H9 (cell line): Measurements from ENCODE around the gene SORCS2. TPM values are rescaled to one million over a fixed set of nuclear protein-coding genes. Genes with fewer than 3 reads are reported as not detected.

Source experiments
- DNase-seq: peaks from one replicate; pipeline ENCODE4 v3.0.0-alpha.2; 2017
- H2AFZ ChIP-seq: one replicate; pipeline ENCODE4 v1.6.1; 2013; ENCODE audit warnings: mild to moderate bottlenecking, low read length, control low read depth, moderate library complexity
- H2AK5ac ChIP-seq: 2 replicates; pipeline ENCODE4 v1.6.1; 2013; ENCODE audit warnings: low read length, control low read depth, mixed read lengths; ENCODE audit not compliant: insufficient read length
- H2BK120ac ChIP-seq: one replicate; pipeline ENCODE4 v1.6.1; 2013; ENCODE audit warnings: low read depth, mild to moderate bottlenecking, low read length, control low read depth, inconsistent platforms; ENCODE audit not compliant: poor library complexity, severe bottlenecking
- H2BK12ac ChIP-seq: 2 replicates; pipeline ENCODE4 v1.6.1; 2013; ENCODE audit warnings: low read length, control low read depth, mixed read lengths, low read depth; ENCODE audit not compliant: insufficient read length
- H2BK15ac ChIP-seq: 2 replicates; pipeline ENCODE4 v1.6.1; 2013; ENCODE audit warnings: low read depth, low read length, control low read depth
- H2BK20ac ChIP-seq: one replicate; pipeline ENCODE4 v1.6.1; 2013; ENCODE audit warnings: low read depth, mild to moderate bottlenecking, low read length, control low read depth, inconsistent platforms; ENCODE audit not compliant: poor library complexity, severe bottlenecking
- H2BK5ac ChIP-seq: 2 replicates; pipeline ENCODE4 v1.6.1; 2013; ENCODE audit warnings: low read length, control low read depth, mixed read lengths; ENCODE audit not compliant: insufficient read length
- H3K14ac ChIP-seq: 2 replicates; pipeline ENCODE4 v1.6.1; 2013; ENCODE audit warnings: low read length, control low read depth; ENCODE audit not compliant: insufficient read depth
- H3K18ac ChIP-seq: 2 replicates; pipeline ENCODE4 v1.6.1; 2013; ENCODE audit warnings: low read depth, mild to moderate bottlenecking, mixed read lengths, low read length, control low read depth; ENCODE audit not compliant: insufficient read length
- H3K23ac ChIP-seq: 2 replicates; pipeline ENCODE4 v1.6.1; 2013; ENCODE audit warnings: low read length, control low read depth, mixed read lengths, low read depth; ENCODE audit not compliant: insufficient read length
- H3K23me2 ChIP-seq: 2 replicates; pipeline ENCODE4 v1.6.1; 2013; ENCODE audit warnings: low read depth, mild to moderate bottlenecking, mixed read lengths, low read length, control low read depth; ENCODE audit not compliant: insufficient read length, poor library complexity, severe bottlenecking
- H3K27ac ChIP-seq: 2 replicates; pipeline ENCODE4 v1.5.1; 2013; ENCODE audit warnings: low read length, control low read depth, mixed read lengths, low read depth; ENCODE audit not compliant: insufficient read length
- H3K27me3 ChIP-seq: 2 replicates; pipeline ENCODE4 v1.6.1; 2013; ENCODE audit warnings: low read length, control low read depth, inconsistent platforms; ENCODE audit not compliant: insufficient read depth
- H3K4ac ChIP-seq: 2 replicates; pipeline ENCODE4 v1.6.1; 2013; ENCODE audit warnings: low read depth, mild to moderate bottlenecking, control low read depth, inconsistent platforms, low read length, moderate library complexity
- H3K4me1 ChIP-seq: 2 replicates; pipeline ENCODE4 v1.6.1; 2013; ENCODE audit warnings: low read length, control low read depth, inconsistent platforms; ENCODE audit not compliant: insufficient read depth
- H3K4me2 ChIP-seq: 2 replicates; pipeline ENCODE4 v1.6.1; 2013; ENCODE audit warnings: low read length, control low read depth, mixed read lengths; ENCODE audit not compliant: insufficient read length, insufficient read depth
- H3K56ac ChIP-seq: 2 replicates; pipeline ENCODE4 v1.6.1; 2013; ENCODE audit warnings: low read depth, mild to moderate bottlenecking, mixed read lengths, low read length, control low read depth; ENCODE audit not compliant: insufficient read length
- H3K79me1 ChIP-seq: 2 replicates; pipeline ENCODE4 v1.6.1; 2013; ENCODE audit warnings: low read depth, mild to moderate bottlenecking, moderate library complexity, low read length, control low read depth, inconsistent platforms; ENCODE audit not compliant: insufficient read depth, poor library complexity, severe bottlenecking
- H3K79me2 ChIP-seq: 2 replicates; pipeline ENCODE4 v1.6.1; 2013; ENCODE audit warnings: low read length, control low read depth, inconsistent platforms; ENCODE audit not compliant: insufficient read depth
- H3K9ac ChIP-seq: 2 replicates; pipeline ENCODE4 v1.6.1; 2013; ENCODE audit warnings: low read length, control low read depth, mixed read lengths; ENCODE audit not compliant: insufficient read length; ENCODE audit errors: extremely low read depth
- H3K9me3 ChIP-seq: one replicate; pipeline ENCODE4 v1.6.1; 2013; ENCODE audit warnings: low read depth, low read length, inconsistent platforms; ENCODE audit not compliant: control insufficient read depth
- H3T11ph ChIP-seq: one replicate; pipeline ENCODE4 v1.6.1; 2013; ENCODE audit warnings: mild to moderate bottlenecking, low read length, control low read depth, inconsistent platforms
- H4K20me1 ChIP-seq: one replicate; pipeline ENCODE4 v1.6.1; 2013; ENCODE audit not compliant: control insufficient read depth, insufficient read length, insufficient read depth
- H4K5ac ChIP-seq: 2 replicates; pipeline ENCODE4 v1.6.1; 2013; ENCODE audit warnings: low read depth, mild to moderate bottlenecking, mixed read lengths, low read length, control low read depth; ENCODE audit not compliant: insufficient read length
- H4K8ac ChIP-seq: replicated peaks from 2 replicates; pipeline ENCODE4 v1.6.1; 2013; ENCODE audit warnings: low read length, control low read depth, mixed read lengths, low read depth; ENCODE audit not compliant: insufficient read length
- H4K91ac ChIP-seq: 2 replicates; pipeline ENCODE4 v1.6.1; 2013; ENCODE audit warnings: low read depth, mild to moderate bottlenecking, moderate library complexity, mixed read lengths, low read length, control low read depth; ENCODE audit not compliant: insufficient read length
- H3K27ac Mint-ChIP-seq, 3 experiments: 2 replicates in 2 of 3; 3 replicates in 1 of 3; pipeline ENCODE4 v1.8.0; 2020 to 2021; ENCODE audit warnings: mixed read lengths in 3 of 3, mild to moderate bottlenecking in 1 of 3, moderate library complexity in 1 of 3
- H3K27me3 Mint-ChIP-seq: 2 replicates; pipeline ENCODE4 v1.8.0; 2021; ENCODE audit warnings: low read depth, mild to moderate bottlenecking, moderate library complexity, mixed read lengths
- H3K36me3 Mint-ChIP-seq, 3 experiments: 2 replicates in 2 of 3; 3 replicates in 1 of 3; pipeline ENCODE4 v1.8.0; 2020 to 2021; ENCODE audit warnings: low read depth in 3 of 3, mixed read lengths in 3 of 3; ENCODE audit not compliant: insufficient read depth in 1 of 3
- H3K4me1 Mint-ChIP-seq, 2 experiments: 2 replicates each; pipeline ENCODE4 v1.8.0; 2020; ENCODE audit warnings: mixed read lengths in 2 of 2
- H3K4me3 Mint-ChIP-seq, 2 experiments: 2 replicates in 1 of 2; 3 replicates in 1 of 2; pipeline ENCODE4 v1.8.0; 2020 to 2021; ENCODE audit warnings: mild to moderate bottlenecking in 2 of 2, mixed read lengths in 2 of 2, moderate library complexity in 1 of 2
- H3K9me3 Mint-ChIP-seq, 2 experiments: 2 replicates in 1 of 2; 3 replicates in 1 of 2; pipeline ENCODE4 v1.8.0; 2020; ENCODE audit warnings: mild to moderate bottlenecking in 2 of 2, mixed read lengths in 2 of 2, moderate library complexity in 1 of 2
- CTCF ChIP-seq: fragments of 200-600 bp; sonication (generic); conservative IDR thresholded peaks from 3 replicates; pipeline ENCODE4 v1.8.0; 2021; ENCODE audit warnings: antibody characterized with exemption, mild to moderate bottlenecking
- WGBS: extraction: QIAGEN DNeasy Blood & Tissue Kit; methylation state at CpG from one replicate; pipeline ENCODE4 v1.1.7; 2013; ENCODE audit warnings: missing lambda C conversion rate, low lambda C conversion rate, mixed read lengths; ENCODE audit not compliant: insufficient read length; ENCODE audit errors: extremely low coverage; 5-methylcytosine and 5-hydroxymethylcytosine counted together
- total RNA-seq: library from RNA; stranded (reverse); gene quantifications from 2 replicates; pipeline ENCODE4 v1.2.1, GENCODE V29; 2021

Gene SORCS2
- total RNA-seq, 1 experiment from 2014 or later = 0.57 TPM

GRCh38 chr4:7375427-7375826 lies 183.1 kb downstream of the SORCS2 start:
- Histone ChIP-seq H3K9ac (no peak overlapping the region), H2AK5ac (no peak overlapping the region), H3K23ac (no peak overlapping the region), H3K79me2 (no peaks in the 10 kb centered on the region), H2BK5ac (no peak overlapping the region), H4K5ac (no peak overlapping the region), H3K56ac (no peak overlapping the region), H3K4me1 (no peaks in the 10 kb centered on the region), H3T11ph (no peak overlapping the region), H3K23me2 (no peaks in the 10 kb centered on the region), H3K79me1 (no peaks in the 10 kb centered on the region), H3K27me3 (no peaks in the 10 kb centered on the region), H3K4ac (no peak overlapping the region), H3K4me2 (no peak overlapping the region), H4K91ac (no peak overlapping the region), H2BK15ac (no peak overlapping the region), H4K20me1 (no peaks in the 10 kb centered on the region), H4K8ac (no peak overlapping the region), H3K18ac (no peak overlapping the region), H2BK12ac (no peak overlapping the region), H3K27ac (no peak overlapping the region), H3K14ac (no peak overlapping the region), H2BK120ac (no peak overlapping the region), H3K9me3 (no peaks in the 10 kb centered on the region), H2BK20ac (no peak overlapping the region), H2AFZ (no peak overlapping the region)
- H3K27ac Mint-ChIP-seq = no peak overlapping the region; a peak in 1 of 7 replicates
- no peak overlapping the region for H3K4me3 Mint-ChIP-seq
- H3K27me3 Mint-ChIP-seq = peaks cover 3% of the 10 kb centered on the region
- no peaks in the 10 kb centered on the region for H3K4me1 Mint-ChIP-seq
- DNase-seq = no peak
- TF ChIP-seq CTCF = no peak
- no peaks in the 10 kb centered on the region for H3K36me3 Mint-ChIP-seq
- no peaks in the 10 kb centered on the region for H3K9me3 Mint-ChIP-seq
- WGBS = no CpG with 5 or more reads among the region's 9 CpGs
